Stimulated activated effector memory CD8-positive, alpha-beta T cell treated with anti-CD3 and anti-CD28 coated beads, Interleukin-12 subunit alpha, Interleukin-12 subunit beta, amount 100 ng/mL, for 72 hours (primary cell): ENCODE results near the gene GPX2.
A peak's percentile ranks its signal among the peaks of the same experiment; 100 is the strongest.

Source experiments
- ATAC-seq: fragments of 150-1000 bp; cut with Tn5 transposase; 2 replicates; pipeline ENCODE4 v1.10.0; 2021
- DNase-seq, 2 donors: peaks; one replicate each; pipeline ENCODE4 v3.0.0; 2021 to 2022; ENCODE audit warnings: low spot score in 2 of 2
- H3K27ac Mint-ChIP-seq: one replicate; pipeline ENCODE4 v1.8.0; 2022; ENCODE audit warnings: mild to moderate bottlenecking, mixed read lengths
- H3K36me3 Mint-ChIP-seq: one replicate; pipeline ENCODE4 v1.8.0; 2022; ENCODE audit warnings: mild to moderate bottlenecking, mixed read lengths
- H3K4me1 Mint-ChIP-seq: one replicate; pipeline ENCODE4 v1.8.0; 2022; ENCODE audit warnings: mixed read lengths
- H3K4me3 Mint-ChIP-seq: one replicate; pipeline ENCODE4 v1.8.0; 2022; ENCODE audit warnings: mild to moderate bottlenecking, mixed read lengths
- H3K9me3 Mint-ChIP-seq: one replicate; pipeline ENCODE4 v1.8.0; 2022; ENCODE audit warnings: mixed read lengths

The GPX2 gene

GRCh38 chr14:64951724-64952123, 9.2 kb upstream of the GPX2 start:
- DNase-seq (no peak), ATAC-seq (no peak)
- H3K4me1 Mint-ChIP-seq: peaks cover 26% of the 10 kb centered on the region
- H3K27ac Mint-ChIP-seq: peak overlapping the region; percentile 15
- H3K4me3 Mint-ChIP-seq: no peak overlapping the region
- no peaks in the 10 kb centered on the region for H3K36me3 Mint-ChIP-seq
- H3K9me3 Mint-ChIP-seq: no peaks in the 10 kb centered on the region

- peaks cover 30% of the 10 kb centered on the region for H3K4me1 Mint-ChIP-seq
- no peaks in the 10 kb centered on the region for H3K9me3 Mint-ChIP-seq
- DNase-seq (no peak), ATAC-seq (no peak)
- H3K4me3 Mint-ChIP-seq: no peak overlapping the region
- no peaks in the 10 kb centered on the region for H3K36me3 Mint-ChIP-seq
- H3K27ac Mint-ChIP-seq: peak overlapping the region; percentile 15
Observed at GRCh38 chr14:64951291-64951690, 8.7 kb upstream of the GPX2 start.

- Mint-ChIP-seq H3K4me3 (no peak overlapping the region), H3K4me1 (peaks cover 34% of the 10 kb centered on the region), H3K9me3 (no peaks in the 10 kb centered on the region), H3K36me3 (no peaks in the 10 kb centered on the region), H3K27ac (no peak overlapping the region)
- ATAC-seq (no peak), DNase-seq (no peak)
Observed at GRCh38 chr14:64950889-64951288, 8.3 kb upstream of the GPX2 start.

DNA sequence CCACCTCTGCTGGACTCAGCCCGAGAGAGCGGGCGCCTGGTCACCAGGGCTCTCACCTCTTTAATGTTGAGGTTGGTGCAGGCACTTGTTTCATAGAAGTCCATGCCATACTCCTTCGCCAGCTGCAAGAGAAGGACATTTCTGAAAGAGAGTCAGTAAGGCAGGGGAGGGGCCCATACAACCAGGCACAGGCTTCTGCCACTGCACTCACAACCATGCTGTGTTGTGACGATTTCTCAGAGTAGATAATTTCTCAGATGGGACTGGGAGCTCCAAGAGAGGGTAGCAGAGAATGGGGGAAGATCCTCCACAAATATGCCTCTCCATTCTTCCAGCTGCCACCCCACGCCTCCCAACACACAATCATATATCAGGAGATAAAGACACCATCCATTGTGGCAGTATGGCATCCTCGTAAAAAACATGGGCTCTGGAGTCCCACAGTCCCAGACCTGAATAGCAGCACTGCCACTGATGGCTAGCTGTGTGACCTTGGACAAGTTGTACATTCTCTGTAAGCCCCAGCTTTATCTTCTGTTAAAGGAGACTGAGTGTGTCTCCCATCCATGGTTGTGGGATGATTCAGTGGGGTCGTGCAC, 6.2 kb upstream of the GPX2 start:
- no peaks in the 10 kb centered on the region for H3K9me3 Mint-ChIP-seq
- H3K4me1 Mint-ChIP-seq: peaks cover 44% of the 10 kb centered on the region
- no peak for DNase-seq
- peaks cover 3% of the 10 kb centered on the region for H3K36me3 Mint-ChIP-seq
- ATAC-seq: no peak
- peak overlapping the region; percentile 37 for H3K27ac Mint-ChIP-seq
- no peak overlapping the region for H3K4me3 Mint-ChIP-seq

- H3K27ac Mint-ChIP-seq: peak overlapping the region; percentile 37
- ATAC-seq (no peak), DNase-seq (no peak)
- peaks cover 5% of the 10 kb centered on the region for H3K36me3 Mint-ChIP-seq
- H3K9me3 Mint-ChIP-seq: no peaks in the 10 kb centered on the region
- H3K4me3 Mint-ChIP-seq: no peak overlapping the region
- H3K4me1 Mint-ChIP-seq: peaks cover 44% of the 10 kb centered on the region
Observed at GRCh38 chr14:64947710-64948611, 5.4 kb upstream of the GPX2 start.

DNA sequence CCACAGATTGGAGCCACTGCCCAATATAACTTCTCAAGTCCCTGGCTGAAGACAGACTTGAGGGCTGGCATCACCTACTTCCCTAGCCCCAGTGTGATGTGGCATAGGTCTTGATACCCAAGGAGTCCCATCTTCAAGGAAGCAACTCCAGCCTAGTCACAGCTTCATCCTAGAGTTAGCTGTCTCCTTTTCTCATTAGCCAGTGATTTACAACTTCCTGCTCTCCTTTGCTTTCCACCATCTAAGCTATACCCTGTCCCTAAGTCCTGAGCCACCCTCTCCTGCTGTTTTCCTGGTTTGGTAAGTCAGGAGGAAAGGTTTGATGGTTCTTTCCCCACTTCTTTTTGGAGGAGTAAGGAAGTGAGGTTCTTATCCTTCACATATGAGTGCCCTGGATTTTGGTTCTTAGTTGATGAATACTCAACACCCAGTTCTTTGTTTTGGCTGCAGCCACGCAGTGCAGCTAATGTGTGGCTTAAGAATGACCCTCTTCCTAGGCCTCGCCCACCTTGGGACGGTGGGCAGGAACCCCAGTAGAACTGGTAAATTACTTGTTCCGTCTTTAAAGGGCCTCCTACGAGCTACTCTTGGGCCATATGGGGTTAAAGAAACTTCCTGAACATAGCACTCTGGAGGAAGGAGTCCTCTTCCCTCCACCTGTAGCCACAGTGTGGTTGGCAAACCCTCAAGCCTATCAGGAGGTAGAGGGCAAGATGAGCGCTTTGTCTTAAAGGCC, 3.9 kb upstream of the GPX2 start:
- Mint-ChIP-seq H3K36me3 (peaks cover 5% of the 10 kb centered on the region), H3K27ac (peak overlapping the region; percentile 17), H3K4me3 (no peak overlapping the region), H3K9me3 (no peaks in the 10 kb centered on the region), H3K4me1 (peaks cover 42% of the 10 kb centered on the region)
- DNase-seq (no peak), ATAC-seq (no peak)

GRCh38 chr14:64945431-64946178, 3.1 kb upstream of the GPX2 start:
- Mint-ChIP-seq H3K36me3 (peaks cover 5% of the 10 kb centered on the region), H3K4me1 (peaks cover 46% of the 10 kb centered on the region), H3K4me3 (no peak overlapping the region), H3K9me3 (no peaks in the 10 kb centered on the region), H3K27ac (peak overlapping the region; percentile 29)
- ATAC-seq (no peak), DNase-seq (no peak)

GRCh38 chr14:64944861-64945260, 2.3 kb upstream of the GPX2 start:
- Mint-ChIP-seq H3K9me3 (no peaks in the 10 kb centered on the region), H3K4me1 (peaks cover 54% of the 10 kb centered on the region), H3K4me3 (no peak overlapping the region), H3K36me3 (peaks cover 5% of the 10 kb centered on the region), H3K27ac (peak overlapping the region; percentile 29)
- ATAC-seq (no peak), DNase-seq (no peak)

DNA sequence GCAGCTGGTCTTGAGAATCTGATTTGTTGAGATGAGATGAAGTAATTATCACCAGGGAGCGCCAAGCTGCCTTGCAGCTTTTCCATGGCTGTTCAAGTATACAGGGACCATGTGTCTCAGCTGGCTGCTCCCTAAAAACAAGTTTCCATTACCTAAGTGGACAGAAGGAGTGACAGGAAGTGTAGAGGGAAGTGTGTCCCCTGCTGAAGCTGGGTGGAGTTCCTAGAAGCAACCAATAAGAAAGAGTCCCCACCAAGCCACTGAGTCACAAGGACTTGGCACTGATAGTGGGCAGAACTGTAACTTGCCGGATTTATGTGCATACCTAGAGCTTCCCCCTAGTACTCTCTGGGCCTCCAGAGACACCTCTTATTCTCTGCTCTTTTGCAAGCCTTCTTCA, 1.5 kb upstream of the GPX2 start:
- Mint-ChIP-seq H3K4me3 (no peak overlapping the region), H3K27ac (peak overlapping the region; percentile 29)

GRCh38 chr14:64943556-64943955, 1.0 kb upstream of the GPX2 start:
- H3K27ac Mint-ChIP-seq: peak overlapping the region; percentile 80
- DNase-seq: no peak
- H3K4me1 Mint-ChIP-seq: peaks cover 66% of the 10 kb centered on the region
- H3K9me3 Mint-ChIP-seq: no peaks in the 10 kb centered on the region
- H3K4me3 Mint-ChIP-seq: no peak overlapping the region
- peaks cover 5% of the 10 kb centered on the region for H3K36me3 Mint-ChIP-seq
- no peak for ATAC-seq

More for the DNA sequence above, 1.5 kb upstream of the GPX2 start:
- no peak for DNase-seq
- no peak for ATAC-seq
- Mint-ChIP-seq H3K36me3 (peaks cover 5% of the 10 kb centered on the region), H3K4me1 (peaks cover 61% of the 10 kb centered on the region), H3K9me3 (no peaks in the 10 kb centered on the region)

GRCh38 chr14:64940336-64940910, 2.1 kb downstream of the GPX2 start:
- ATAC-seq: no peak
- Mint-ChIP-seq H3K9me3 (no peaks in the 10 kb centered on the region), H3K4me1 (peaks cover 63% of the 10 kb centered on the region), H3K27ac (peak overlapping the region; percentile 41), H3K36me3 (peaks cover 32% of the 10 kb centered on the region), H3K4me3 (no peak overlapping the region)
- DNase-seq: no peak

DNA sequence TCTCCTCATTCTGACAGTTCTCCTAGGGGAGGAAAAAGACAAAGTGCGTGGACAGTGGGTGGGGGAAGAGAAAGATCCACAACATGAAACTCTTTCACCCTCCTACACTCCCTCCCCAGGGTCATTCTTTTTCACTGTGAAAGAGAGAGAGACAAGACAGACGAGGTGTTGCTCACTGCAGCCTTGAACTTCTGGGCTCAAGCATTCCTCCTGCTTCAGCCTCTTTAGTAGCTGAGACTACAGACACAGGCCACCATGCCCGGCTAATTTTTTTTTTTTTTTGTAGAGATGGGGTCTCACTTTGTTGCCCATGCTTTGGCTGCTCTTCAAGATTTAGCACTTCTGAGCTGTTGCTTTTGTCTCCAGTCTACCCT, 2.7 kb downstream of the GPX2 start:
- Mint-ChIP-seq H3K27ac (peak overlapping the region; percentile 41), H3K36me3 (peaks cover 38% of the 10 kb centered on the region), H3K9me3 (no peaks in the 10 kb centered on the region), H3K4me1 (peaks cover 66% of the 10 kb centered on the region), H3K4me3 (no peak overlapping the region)
- no peak for ATAC-seq
- DNase-seq: no peak

DNA sequence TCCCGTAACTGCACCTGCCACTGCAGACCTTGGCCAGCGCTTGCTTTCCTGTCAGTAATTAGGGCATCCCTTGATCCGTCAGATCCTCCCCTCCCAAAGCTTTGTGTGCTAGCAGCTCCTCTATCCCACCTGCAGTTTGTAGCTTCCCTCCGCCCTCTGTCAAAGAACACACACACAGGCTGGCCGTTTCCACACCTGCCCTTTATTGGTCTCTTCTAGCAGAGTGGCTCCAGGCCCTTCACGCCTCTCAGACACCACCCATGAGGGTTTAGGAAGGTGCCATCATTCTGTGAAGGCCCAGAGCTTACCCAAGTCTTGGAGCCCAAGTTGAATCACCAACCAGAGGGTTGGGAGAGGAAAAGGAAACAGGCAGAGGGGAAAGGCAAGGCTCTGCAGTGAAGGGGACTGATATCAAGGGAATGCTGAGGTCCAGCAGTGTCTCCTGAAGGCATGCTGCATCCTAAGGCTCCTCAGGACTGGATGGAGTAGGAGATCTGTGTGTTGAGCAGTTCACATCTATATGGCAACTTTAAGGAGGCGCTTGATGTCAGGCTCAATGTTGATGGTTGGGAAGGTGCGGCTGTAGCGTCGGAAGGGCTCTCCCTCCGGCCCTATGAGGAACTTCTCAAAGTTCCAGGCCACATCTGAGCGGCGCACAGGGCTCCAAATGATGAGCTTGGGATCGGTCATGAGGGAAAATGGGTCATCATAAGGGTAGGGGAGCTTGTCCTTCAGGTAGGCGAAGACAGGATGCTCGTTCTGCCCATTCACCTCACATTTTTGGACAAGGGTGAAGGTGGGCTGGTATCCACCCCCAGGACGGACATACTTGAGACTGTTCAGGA, 3.4 kb downstream of the GPX2 start:
- DNase-seq (no peak), ATAC-seq (no peak)
- H3K36me3 Mint-ChIP-seq: peaks cover 44% of the 10 kb centered on the region
- H3K27ac Mint-ChIP-seq: peak overlapping the region; percentile 41
- H3K9me3 Mint-ChIP-seq: no peaks in the 10 kb centered on the region
- H3K4me3 Mint-ChIP-seq: no peak overlapping the region
- peaks cover 63% of the 10 kb centered on the region for H3K4me1 Mint-ChIP-seq

DNA sequence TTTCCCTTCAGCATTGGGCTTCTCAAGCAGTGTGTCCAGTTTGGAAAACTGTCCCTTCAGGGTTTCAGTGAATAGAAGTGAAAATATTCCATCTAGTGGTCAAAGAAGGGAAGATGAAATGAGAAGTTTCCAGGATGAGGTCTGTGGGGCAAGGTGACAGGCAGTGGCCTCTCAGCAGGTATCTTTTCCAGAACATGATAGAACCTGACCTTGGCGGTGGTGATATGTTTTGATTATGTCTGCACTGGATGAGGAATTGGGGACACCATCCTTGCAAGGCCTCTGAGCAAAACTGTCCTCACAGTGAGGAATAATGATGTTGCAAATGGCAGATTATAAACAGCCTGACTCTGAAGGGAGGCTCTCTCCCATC, 4.7 kb downstream of the GPX2 start:
- H3K36me3 Mint-ChIP-seq: peaks cover 53% of the 10 kb centered on the region
- no peak for ATAC-seq
- peak overlapping the region; percentile 82 for H3K27ac Mint-ChIP-seq
- no peak for DNase-seq
- no peak overlapping the region for H3K4me3 Mint-ChIP-seq
- no peaks in the 10 kb centered on the region for H3K9me3 Mint-ChIP-seq
- H3K4me1 Mint-ChIP-seq: peaks cover 52% of the 10 kb centered on the region
